GM21360 (cell line): ENCODE data around the gene ANAPC1.
"Not testable (repeated sequence)": the region's sequence is repeated elsewhere in the genome, so short reads cannot be mapped to it uniquely, and the experiment has no call there.

Experiments used
- ATAC-seq: cut with Tn5 transposase; IDR thresholded peaks from one replicate; pipeline ENCODE4 v1.9.1; 2021; ENCODE audit warnings: mild to moderate bottlenecking, moderate library complexity; ENCODE audit not compliant: unreplicated experiment

ANAPC1 gene

GRCh38 chr2:111830479-111830878 lies 53.5 kb downstream of the ANAPC1 start:
- not testable (repeated sequence) for ATAC-seq

DNA sequence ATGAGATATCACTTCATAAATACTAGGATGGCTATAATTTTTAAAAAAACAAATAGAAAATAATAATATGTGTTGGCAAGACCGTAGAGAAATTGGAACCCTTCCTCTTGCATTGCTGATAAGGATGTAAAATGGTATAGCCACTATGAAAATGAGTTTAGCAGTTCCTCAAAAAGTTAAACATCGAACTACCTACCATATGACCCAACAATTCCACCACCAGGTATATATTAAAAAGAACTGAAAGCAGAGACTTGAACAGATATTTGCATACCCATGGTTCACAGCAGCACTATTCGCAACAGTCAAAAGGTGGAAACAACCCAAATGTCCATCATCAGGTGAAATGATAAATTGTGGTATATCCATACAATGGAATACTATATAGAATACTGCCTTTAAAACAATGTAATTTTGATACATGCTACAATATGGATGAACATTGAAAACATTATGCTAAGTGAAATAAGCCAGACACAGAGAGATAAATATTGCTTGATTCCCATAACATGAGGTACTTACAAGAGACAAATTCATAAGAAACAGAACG lies 55.7 kb downstream of the ANAPC1 start:
- not testable (repeated sequence) for ATAC-seq

DNA sequence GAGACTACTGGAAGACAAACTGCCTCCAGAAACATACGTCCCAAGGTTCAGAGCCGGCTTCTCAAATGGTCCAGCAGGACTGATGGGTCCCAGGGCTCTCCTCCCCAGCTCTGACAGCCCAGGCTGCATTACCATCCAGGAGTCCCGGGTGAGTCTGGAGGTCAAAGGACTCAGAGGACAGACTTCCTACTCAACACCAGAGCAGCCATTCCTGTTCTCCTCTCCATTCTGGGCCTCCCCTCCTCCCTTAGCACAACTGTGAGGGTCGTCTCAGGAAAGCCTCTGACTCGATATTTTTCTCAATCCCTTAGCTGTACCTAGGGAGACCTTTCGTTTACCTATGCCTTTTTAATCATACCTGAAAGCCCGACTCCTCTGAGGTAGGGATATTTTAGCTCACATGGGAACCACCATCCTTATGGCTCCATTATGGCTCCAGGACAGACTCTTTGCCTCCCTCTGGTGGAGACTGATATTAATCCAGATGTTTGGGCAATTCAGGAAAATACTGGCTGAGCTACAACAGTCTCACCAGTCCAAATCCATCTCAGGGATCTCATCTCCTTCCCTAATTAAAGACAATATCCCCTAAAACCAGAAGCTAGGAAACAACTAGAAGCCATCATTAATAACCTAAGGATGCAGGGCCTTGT lies 70.9 kb downstream of the ANAPC1 start:
- ATAC-seq, result not testable (repeated sequence)

GRCh38 chr2:111790633-111791032 lies 93.4 kb downstream of the ANAPC1 start:
- ATAC-seq, result not testable (repeated sequence)

DNA sequence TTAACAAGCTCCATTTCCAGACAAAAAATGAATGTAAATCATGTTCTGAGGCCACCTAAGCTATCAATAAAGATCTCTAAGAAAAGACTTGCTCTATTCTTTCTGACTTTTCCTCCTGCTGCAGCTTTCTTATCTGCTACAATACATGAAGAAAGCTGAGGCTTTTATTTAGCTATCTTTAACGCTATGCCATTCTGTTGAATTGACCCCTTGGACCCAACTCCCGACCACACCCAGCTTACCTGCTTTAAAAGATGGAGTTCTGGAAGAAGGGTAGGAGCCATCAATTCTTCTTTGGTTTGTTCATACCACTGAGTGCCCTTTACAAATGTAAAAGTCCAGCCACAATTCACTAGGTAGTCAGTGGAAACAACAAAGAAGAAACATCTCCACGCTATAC lies 99.9 kb downstream of the ANAPC1 start:
- not testable (repeated sequence) for ATAC-seq

GRCh38 chr2:111782195-111782594 lies 101.8 kb downstream of the ANAPC1 start:
- ATAC-seq, result not testable (repeated sequence)

DNA sequence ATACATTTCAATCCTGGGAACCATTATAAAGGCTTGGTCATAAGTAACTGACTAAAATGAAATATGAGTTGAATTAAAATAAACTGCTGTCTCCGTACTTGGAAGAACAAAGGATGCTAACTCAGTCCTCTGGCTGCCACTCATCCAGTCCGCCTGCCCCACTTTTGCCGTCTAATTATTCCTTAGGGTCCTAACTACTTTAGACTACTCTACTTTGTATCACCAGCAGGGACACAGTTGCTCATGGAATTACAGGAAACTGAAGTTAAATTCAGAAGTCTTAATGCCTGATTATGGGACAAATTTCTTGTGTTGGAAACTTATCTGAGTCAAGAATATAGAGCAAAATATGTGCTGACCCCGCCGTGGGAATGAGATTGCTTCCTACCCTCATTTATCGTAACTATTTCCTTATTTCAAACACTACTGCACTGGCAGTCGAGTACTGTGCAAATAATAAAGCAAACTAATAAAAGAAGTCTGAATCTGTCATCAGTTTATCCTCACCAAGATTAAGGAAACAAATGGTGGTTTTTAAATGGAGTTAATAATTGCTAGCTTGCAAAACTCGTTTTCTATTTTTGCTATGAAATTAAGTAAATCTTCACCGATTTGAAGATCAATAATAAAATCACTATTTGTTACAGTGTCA lies 102.4 kb downstream of the ANAPC1 start:
- not testable (repeated sequence) for ATAC-seq

DNA sequence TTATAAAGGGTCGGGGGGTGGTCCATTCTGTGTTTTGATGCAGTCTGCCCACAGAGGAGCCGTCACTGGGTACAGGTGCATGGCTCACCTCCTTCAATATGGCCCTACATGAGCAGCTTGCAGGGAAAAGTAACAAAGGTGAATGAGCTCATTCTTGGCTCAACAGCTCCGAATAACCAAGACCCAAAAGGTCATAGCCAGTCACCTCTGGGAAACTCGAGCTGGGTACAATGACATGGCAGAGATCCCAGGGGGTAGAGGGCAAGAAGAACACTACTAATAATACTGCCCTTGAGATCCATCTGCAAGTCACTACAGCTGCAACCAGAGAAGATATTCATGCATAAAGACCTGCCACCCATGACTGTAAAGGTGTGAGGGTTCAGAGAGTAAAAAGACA lies 106.8 kb downstream of the ANAPC1 start:
- not testable (repeated sequence) for ATAC-seq

GRCh38 chr2:111776296-111776695 lies 107.7 kb downstream of the ANAPC1 start:
- ATAC-seq, result not testable (repeated sequence)

- not testable (repeated sequence) for ATAC-seq
These were observed 111.8 kb downstream of the ANAPC1 start for GRCh38 chr2:111772180-111772579.

DNA sequence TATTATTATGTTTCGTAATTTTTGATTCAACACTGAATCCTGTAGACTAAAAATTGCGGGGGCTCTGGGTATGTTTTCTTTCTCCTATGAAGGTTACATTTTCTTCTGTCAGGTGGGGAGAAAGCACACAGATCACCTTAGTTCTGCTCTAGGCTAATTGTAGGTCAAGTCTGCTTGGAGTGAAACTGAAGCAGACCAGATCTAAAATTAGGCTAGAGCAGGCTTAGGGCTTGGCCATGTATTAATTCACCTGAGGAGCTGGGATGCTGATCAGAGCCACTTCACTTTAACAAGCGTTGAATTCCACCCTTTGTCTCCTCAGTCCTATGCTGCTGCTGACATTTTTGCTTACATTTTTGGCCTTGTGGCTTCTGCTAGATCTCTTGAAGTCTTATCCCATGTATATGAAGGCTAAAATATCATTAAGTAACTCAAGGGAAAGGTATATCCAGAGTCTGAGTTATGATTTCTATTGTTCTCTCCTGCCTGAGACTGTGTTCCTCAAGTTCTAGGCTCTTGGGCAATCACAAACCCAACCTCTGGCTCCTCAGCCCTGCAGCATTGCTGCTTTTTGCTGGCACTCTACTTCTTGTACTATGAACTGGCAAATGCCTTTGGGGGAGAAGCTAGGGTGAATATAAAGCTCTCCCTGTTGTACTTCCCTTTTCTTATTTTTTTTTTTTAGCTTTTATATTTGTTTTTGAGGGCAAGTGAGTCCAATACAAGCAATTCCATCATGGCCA lies 112.9 kb downstream of the ANAPC1 start:
- not testable (repeated sequence) for ATAC-seq

- ATAC-seq, result not testable (repeated sequence)
These were observed 115.5 kb downstream of the ANAPC1 start for GRCh38 chr2:111768266-111769190.

DNA sequence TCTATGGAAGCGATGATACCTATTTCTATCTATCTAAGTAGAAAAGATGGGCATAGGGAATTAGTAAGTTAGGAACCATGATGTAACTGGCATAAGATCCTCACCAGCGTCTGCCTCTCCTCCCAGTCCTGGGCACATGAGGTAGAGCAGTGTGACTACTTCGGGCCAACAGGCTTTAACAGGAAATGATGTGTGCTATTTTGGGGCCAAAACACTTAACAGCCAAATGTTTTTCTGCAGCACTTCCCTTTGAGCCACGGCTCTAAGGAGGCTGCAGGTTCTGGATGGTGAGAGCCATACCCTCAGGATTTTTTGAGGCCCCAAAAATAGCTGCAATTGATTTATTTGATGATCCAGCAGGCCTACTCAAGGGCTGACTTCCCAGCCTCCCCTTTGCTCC lies 116.9 kb downstream of the ANAPC1 start:
- not testable (repeated sequence) for ATAC-seq

GRCh38 chr2:111766295-111766694 lies 117.7 kb downstream of the ANAPC1 start:
- ATAC-seq, result not testable (repeated sequence)

- ATAC-seq, result not testable (repeated sequence)
These were observed 119.8 kb downstream of the ANAPC1 start for GRCh38 chr2:111764151-111764550.

- ATAC-seq, result not testable (repeated sequence)
These were observed 123.2 kb downstream of the ANAPC1 start for GRCh38 chr2:111760697-111761284.

DNA sequence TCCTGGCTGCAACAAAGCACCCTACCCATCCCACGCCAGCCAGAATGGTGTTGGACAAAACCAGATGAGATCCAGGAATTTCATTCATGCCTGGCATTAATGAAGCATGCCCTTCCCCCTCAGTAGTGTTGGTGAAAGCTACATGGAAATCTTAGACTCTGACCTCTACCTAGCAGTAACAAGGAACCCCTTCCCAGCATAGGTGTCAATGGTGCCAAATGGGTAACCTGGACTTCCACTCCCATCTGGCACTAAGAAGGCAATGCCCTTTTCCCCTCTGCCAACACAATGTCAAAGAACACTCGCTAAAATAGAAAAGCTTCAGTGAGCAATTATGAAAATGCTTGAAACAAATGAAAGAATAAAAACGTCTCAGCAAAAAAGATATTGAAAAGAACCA lies 131.5 kb downstream of the ANAPC1 start:
- ATAC-seq, result not testable (repeated sequence)

DNA sequence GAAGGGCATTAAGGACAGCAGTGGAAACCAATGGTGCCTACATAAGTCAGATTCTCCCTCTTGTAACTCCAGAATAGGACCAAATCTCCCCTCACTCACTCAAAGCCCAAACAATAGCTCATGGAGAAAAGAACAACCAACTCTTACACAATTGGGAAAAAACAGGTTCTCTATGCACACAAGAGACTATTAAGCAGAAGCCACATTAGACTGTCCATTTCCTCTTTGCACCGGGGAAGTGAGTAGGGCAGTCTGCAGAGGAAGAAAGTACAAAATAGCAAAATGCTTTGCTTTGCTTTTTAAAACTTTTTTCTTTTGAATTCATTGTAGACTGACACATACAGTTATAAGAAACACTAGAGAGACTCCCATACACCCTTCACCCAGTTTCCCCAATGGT lies 133.4 kb downstream of the ANAPC1 start:
- not testable (repeated sequence) for ATAC-seq

DNA sequence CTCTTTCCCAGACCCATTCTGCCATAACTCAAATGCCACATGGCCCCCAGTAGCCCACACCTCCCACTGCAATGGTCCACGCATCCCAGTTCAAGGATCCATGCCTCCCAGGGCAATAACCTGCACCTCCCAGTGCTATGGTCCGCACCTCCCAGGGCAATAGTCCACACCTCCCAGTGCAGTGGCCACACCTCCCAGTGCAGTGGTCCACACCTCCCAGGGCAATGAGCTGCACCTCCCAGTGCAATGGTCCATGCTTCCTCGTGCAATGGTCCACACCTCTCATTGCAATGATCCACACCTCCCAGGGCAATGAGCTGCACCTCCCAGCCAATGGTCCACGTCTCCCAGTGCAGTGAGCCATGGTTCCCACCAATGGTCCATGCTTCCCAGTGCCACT lies 135.6 kb downstream of the ANAPC1 start:
- not testable (repeated sequence) for ATAC-seq
